ENCODE measurements around the gene KCNQ1.

The KCNQ1 gene

GRCh38 chr11:2836315-2837095 is 391.7 kb downstream of the KCNQ1 start:
- no peak for DNase-seq (ENCODE audit: low read depth in 3 of 3)

- no peak for DNase-seq (ENCODE audit: low read depth in 3 of 3)
Observed at GRCh38 chr11:2837096-2837601, 392.3 kb downstream of the KCNQ1 start.

GRCh38 chr11:2837651-2838050 is 392.8 kb downstream of the KCNQ1 start:
- DNase-seq (ENCODE audit: low read depth in 3 of 3) = no peak

GRCh38 chr11:2838091-2838490 is 393.3 kb downstream of the KCNQ1 start:
- DNase-seq (ENCODE audit: low read depth in 3 of 3) = no peak

GRCh38 chr11:2838676-2839294 is 394.0 kb downstream of the KCNQ1 start:
- DNase-seq (ENCODE audit: low read depth in 3 of 3) = no peak

DNA sequence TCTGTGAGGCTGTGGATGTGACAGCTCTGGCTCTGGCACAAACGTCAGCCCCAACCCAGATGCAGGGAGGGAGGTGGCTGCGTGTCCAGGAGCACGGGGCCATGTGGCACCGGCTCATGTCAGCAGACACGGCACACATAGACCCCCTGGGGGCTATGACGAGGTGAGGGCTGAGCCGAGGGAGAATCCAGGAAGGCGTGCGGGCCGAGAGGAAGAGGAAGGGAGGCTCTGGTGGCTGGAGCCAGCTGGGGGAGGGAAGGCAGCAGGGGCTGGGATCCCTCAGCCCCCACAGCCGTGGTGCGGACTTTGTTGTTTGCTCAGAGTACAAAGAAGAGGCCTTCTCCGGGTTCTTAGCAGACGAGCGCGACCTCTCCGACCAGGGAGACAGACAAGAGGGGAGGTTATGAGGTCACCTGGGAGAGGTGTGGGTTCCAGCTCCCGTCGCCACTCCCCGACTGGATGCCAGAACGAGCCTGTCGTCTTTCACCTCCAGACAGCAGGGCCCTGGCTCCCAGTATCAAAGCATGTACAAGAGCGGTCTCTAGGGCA is 394.7 kb downstream of the KCNQ1 start:
- no peak for DNase-seq (ENCODE audit: low read depth in 3 of 3)

GRCh38 chr11:2841411-2842190 is 396.8 kb downstream of the KCNQ1 start:
- DNase-seq (ENCODE audit: low read depth in 3 of 3) = no peak

DNA sequence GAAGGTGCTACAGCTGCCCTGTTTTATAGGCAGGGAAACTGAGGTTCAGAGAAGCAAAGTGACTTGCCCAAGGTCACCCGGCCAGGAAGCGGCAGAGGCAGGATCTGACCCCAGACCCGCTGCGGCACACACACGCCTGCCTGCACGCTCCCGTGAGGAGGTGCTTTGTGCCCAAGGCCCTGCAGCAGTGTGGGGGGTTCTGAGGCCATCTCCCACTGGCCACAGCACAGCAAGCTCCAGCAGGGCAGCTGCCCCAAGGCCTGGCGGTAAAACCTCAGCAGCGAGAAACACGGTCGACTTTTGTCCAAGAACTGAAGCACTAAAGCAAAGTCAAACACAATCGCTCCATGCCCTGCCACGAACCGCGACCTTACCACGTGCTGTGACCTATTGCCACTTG is 398.1 kb downstream of the KCNQ1 start:
- DNase-seq (ENCODE audit: low read depth in 3 of 3) = no peak

GRCh38 chr11:2843551-2843950 is 398.7 kb downstream of the KCNQ1 start:
- DNase-seq (ENCODE audit: low read depth in 3 of 3) = no peak

DNA sequence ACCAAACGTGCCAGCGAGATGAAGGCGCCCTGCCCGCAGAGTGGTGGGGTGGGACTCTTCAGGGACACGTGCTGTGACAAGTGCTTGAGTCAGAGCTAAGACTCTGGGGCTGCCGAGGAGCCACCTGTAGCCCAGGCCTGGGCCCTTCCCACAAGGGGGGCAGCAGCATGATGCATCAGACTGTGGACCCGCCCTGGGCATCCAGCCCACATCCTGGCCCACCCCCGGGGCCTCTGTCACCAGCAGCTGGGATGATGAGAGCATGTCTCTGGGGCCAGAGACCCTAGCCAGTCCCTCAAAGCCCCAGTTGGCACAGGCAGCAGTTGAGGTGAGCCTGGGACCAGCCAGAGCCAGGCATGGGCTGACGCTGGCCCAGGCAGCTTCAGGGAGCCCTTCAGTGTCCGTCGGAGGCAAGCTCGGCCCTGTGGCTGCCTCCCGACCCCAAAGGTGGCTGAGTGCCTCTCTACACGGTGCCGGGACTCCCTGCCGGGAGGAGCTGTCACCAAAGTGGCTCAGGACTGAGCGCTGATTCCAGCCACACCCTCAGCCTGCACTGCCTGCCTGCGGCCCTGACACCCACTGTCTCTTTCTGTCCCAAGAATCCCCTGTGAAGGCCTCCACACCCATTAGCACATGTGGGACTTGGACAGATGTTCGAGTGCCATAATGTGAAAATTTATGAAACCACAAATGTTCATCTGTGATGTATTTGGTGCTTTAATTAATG is 399.5 kb downstream of the KCNQ1 start:
- no peak for DNase-seq (ENCODE audit: low read depth in 3 of 3)

DNA sequence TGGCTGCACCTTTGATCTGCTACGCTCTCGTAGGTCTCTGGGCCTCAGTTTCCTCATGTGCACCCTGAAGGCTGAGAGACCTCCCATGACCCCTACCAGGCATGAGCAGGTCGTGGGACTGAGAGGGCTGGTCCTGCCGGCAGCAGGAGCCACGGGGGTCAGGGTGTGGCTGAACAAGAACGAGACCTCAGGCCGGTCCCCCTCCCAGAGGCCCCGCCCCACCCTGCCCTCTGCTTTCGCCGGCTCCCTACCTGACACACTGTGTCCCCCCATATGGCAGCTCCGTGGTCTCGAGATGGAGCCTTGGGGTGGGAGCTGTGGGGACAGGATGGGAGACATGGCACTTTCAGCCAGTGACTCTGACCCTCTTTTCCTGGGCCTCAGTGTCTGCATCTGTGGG is 400.2 kb downstream of the KCNQ1 start:
- no peak for DNase-seq (ENCODE audit: low read depth in 3 of 3)

DNA sequence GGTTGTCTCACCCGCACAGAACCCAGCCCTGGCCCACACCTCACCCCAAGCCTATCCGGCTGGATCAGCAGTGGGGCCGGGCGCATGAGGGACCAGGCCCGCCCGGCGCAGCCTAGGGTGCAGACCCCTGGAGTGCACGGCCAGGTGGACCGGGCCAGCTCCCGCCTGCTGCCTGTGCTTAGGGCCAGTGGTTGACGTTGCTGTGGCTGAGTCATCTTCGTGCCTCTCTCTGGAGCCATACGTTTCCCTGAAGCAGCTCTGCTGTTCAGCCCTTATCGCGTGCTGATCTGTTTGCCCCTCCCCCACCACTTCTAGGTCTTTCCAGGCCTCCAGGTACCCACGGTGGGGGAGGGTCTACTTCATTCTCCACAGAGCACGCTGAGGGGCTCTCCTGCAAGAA is 401.2 kb downstream of the KCNQ1 start:
- DNase-seq (ENCODE audit: low read depth in 3 of 3) = no peak

DNA sequence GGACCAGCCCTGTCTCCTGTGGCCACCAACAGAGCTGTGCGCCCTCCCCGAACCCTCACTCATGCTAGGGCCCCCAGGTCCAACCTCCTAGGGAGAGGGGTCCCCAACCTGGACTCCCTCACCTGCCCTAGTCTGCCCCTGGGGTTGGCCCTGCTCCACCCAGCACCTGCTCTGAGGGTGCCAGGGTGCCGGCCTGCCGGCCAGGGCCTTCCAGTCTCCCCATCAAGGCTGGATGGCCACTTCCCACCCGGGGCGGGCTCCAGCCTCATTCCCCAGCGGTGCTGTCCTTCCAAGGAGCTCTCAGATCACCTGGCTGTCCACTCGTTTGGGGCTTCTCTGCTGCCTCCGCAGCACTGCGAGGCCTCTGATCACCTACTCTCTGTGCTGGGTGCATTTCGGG is 401.7 kb downstream of the KCNQ1 start:
- no peak for DNase-seq (ENCODE audit: low read depth in 3 of 3)

- DNase-seq (ENCODE audit: low read depth in 3 of 3) = no peak
Observed at GRCh38 chr11:2847561-2847960, 402.8 kb downstream of the KCNQ1 start.

DNA sequence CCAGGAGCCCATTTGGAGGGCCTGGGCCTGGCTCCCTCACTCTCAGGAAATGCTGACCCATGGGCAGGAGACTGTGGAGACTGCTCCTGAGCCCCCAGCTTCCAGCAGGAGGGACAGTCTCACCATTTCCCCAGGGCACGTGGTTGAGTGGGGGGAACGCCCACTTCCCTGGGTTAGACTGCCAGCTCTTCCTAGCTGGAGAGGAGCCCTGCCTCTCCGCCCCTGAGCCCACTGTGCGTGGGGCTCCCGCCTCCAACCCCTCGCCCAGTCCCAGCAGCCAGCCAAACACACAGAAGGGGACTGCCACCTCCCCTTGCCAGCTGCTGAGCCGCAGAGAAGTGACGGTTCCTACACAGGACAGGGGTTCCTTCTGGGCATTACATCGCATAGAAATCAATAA is 403.7 kb downstream of the KCNQ1 start:
- no peak for DNase-seq (ENCODE audit: low read depth in 3 of 3)

DNA sequence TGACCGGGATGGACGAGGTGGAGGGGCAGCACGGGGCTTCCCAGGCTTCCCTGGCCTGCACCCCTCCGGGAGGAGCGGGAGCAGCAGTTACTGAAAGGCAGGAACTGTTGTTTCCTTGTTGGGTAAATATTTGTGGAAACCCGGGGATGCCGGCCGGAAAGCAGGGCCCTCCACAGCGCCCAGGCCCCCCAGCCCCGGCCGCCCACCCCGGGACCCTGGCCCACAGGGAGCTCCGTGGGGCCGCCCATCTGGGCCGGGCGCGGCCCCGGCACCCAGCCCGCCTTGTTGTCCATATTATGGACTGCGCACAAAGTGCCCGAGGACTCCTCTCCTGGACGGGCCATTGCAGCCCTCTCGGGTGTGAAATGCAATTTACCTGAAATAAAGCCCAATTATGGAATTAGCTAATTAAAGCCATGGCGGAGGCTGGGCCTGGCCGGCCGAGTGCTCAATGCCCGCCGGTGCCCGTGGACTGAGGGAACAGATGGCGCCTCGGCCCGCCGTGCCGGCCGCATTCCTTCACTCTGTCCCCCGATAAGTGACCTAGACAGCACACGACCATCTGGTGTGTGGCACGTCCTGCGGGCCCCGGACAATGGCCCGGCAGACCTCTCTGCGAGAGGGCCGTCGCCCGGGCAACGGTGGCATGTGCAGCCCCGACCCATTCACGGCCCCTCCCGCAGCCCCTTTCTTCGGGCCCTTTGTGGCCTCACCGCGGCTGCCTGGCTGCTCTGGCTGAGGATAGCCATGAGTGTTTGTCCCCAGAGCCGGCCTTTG is 405.4 kb downstream of the KCNQ1 start:
- DNase-seq (ENCODE audit: low read depth in 3 of 3) = no peak

GRCh38 chr11:2853401-2853800 is 408.6 kb downstream of the KCNQ1 start:
- DNase-seq (ENCODE audit: low read depth in 3 of 3) = no peak

- no peak for DNase-seq (ENCODE audit: low read depth in 3 of 3)
Observed at GRCh38 chr11:2853997-2854560, 409.3 kb downstream of the KCNQ1 start.

GRCh38 chr11:2855162-2855561 is 410.4 kb downstream of the KCNQ1 start:
- no peak for DNase-seq (ENCODE audit: low read depth in 3 of 3)

DNA sequence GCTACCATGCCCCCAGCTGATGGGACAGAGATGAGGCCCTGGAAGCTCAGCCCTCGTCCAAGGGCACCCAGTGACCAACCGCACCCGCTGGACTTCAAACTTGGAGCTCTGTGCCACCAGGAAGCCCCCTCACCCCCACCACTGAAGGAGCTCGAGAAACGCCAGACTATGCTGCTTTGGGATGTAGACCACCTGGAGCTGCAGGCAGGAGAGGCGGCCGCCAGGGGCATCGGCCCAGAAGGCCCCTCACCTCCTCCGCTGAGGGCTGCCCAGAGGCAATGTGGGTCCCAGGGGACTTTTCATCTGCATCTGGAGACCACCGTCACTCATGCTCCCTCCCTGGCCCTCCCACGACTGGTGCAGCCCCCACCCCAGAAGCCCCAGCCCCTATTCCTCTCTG is 412.5 kb downstream of the KCNQ1 start:
- DNase-seq (ENCODE audit: low read depth in 3 of 3) = no peak

- DNase-seq (ENCODE audit: low read depth in 3 of 3) = no peak
Observed at GRCh38 chr11:2857918-2858317, 413.1 kb downstream of the KCNQ1 start.
